Ovary (tissue), 9 donors: ENCODE measurements around the gene NPPB. TPM values are rescaled to one million over a fixed set of nuclear protein-coding genes. Genes with fewer than 3 reads are reported as not detected.

Experiments
- DNase-seq, 5 donors: peaks; one replicate each; pipeline ENCODE4 v3.0.0-alpha.2; 2019 to 2020
- H3K27ac ChIP-seq, 2 donors: fragments of 200-600 bp; one replicate each; pipeline versions ENCODE4 v1.5.1 to v1.8.0; 2019 to 2022
- H3K27me3 ChIP-seq: fragments of 200-600 bp; one replicate; pipeline ENCODE4 v1.8.0; 2022
- H3K36me3 ChIP-seq: fragments of 200-600 bp; sonication (generic); one replicate; pipeline ENCODE4 v1.5.1; 2019
- H3K4me1 ChIP-seq: one replicate; pipeline ENCODE4 v1.8.1; 2013; ENCODE audit warnings: mild to moderate bottlenecking, moderate library complexity; ENCODE audit not compliant: insufficient read depth
- H3K4me3 ChIP-seq: fragments of 200-600 bp; sonication (generic); one replicate; pipeline ENCODE4 v1.5.1; 2017
- H3K9me3 ChIP-seq, 2 donors: fragments of 200-600 bp in 1 of 2; sonication (generic) in 1 of 2; one replicate each; pipeline versions ENCODE4 v1.5.1 to v1.8.1; 2013 to 2019; ENCODE audit warnings: mild to moderate bottlenecking in 1 of 2, moderate library complexity in 1 of 2
- CTCF ChIP-seq, 3 donors: fragments of 450-650 bp in 2 of 3; fragments of 200-600 bp in 1 of 3; IDR thresholded peaks; one replicate each; pipeline versions ENCODE4 v1.5.1 to v1.8.0; 2016 to 2022; ENCODE audit warnings: antibody characterized with exemption in 3 of 3, mild to moderate bottlenecking in 1 of 3
- EP300 ChIP-seq: sonication (generic); formaldehyde crosslinking; IDR thresholded peaks from one replicate; pipeline ENCODE4 v1.6.1; 2017; ENCODE audit warnings: antibody characterized with exemption
- POLR2A ChIP-seq: fragments of 450-650 bp; IDR thresholded peaks from one replicate; pipeline ENCODE4 v1.6.1; 2017; ENCODE audit warnings: antibody characterized with exemption, mild to moderate bottlenecking, moderate library complexity
- WGBS, 3 donors: extraction: QIAGEN DNeasy Blood & Tissue Kit in 1 of 3; methylation state at CpG; one replicate each; pipeline versions ENCODE4 v1.1.5 to v1.1.7; 2013 to 2017; 5-methylcytosine and 5-hydroxymethylcytosine counted together
- intact Hi-C, 4 donors: fragments of 100-400 bp; cut with DNase I; formaldehyde crosslinking; loops; one replicate each; pipeline versions ENCODE4 v1.11.0 to v1.15.1; 2022 to 2023
- polyA plus RNA-seq, 2 donors: library from polyadenylated mRNA; stranded (reverse); fragments of 200-250 nt in 1 of 2; fragments of 350-450 nt in 1 of 2; fragmentation: Illumina TruSeq in 1 of 2; extraction: RNeasy Lipid Tissue Mini Kit (QIAGEN cat#74804) in 1 of 2; gene quantifications; one replicate each; pipeline ENCODE4 v1.2.3, GENCODE V29; 2013 to 2014
- total RNA-seq, 7 donors: library from RNA; depleted of rRNA in 2 of 7; stranded (reverse); fragments of >200 nt in 2 of 7; fragmentation: NEBNext Ultra II Directional in 3 of 7; extraction: Animal tissue kit (Norgen Biotek cat#: 25700) in 3 of 7; gene quantifications; one replicate each; pipeline versions ENCODE4 v1.1.0 to v1.2.4, GENCODE V29; 2016 to 2023
- donor health status: DM: no; HTN: no; CAD: no; lungs with moderate emphysema.
- donor health status: DM: no; HTN: no; CAD: no.
- donor health status: Bipolar disorder and iron deficiency.
- donor health status: DM: yes; HTN: yes; CAD: no.
- donor health status: DM: no; HTN: no; CAD: no.
- donor health status: DM: yes; HTN: yes; CAD: no.

Gene NPPB
- total and polyA plus RNA-seq, 9 donors, result 0.22 TPM; not detected in 8

GRCh38 chr1:11835441-11836225, 23.1 kb downstream of the NPPB start:
- Histone ChIP-seq H3K4me1 (no peaks in the 10 kb centered on the region), H3K9me3 (no peaks in the 10 kb centered on the region), H3K36me3 (peaks cover 2% of the 10 kb centered on the region), H3K4me3 (no peak overlapping the region), H3K27me3 (no peaks in the 10 kb centered on the region), H3K27ac (no peak overlapping the region)
- TF ChIP-seq POLR2A, result no peak
- intact Hi-C loops, result loop anchor here in 3 of 4 donors (5.0 to 10.0 kb wide), 3 partner anchors 72 to 369 kb away; no protein-coding TSS in a partner anchor
- no peak for DNase-seq
- WGBS, 3 donors, result 85 to 90% (median 87%) methylated on average over 28 of the region's 28 CpGs

GRCh38 chr1:11833900-11834299, 24.8 kb downstream of the NPPB start:
- Histone ChIP-seq H3K4me1 (no peaks in the 10 kb centered on the region), H3K4me3 (no peak overlapping the region), H3K27ac (no peak overlapping the region), H3K9me3 (no peaks in the 10 kb centered on the region), H3K36me3 (peaks cover 2% of the 10 kb centered on the region), H3K27me3 (no peaks in the 10 kb centered on the region)
- no peak for TF ChIP-seq CTCF (IDR thresholded peaks at IDR 0.05)
- no peak for TF ChIP-seq POLR2A
- TF ChIP-seq EP300, result no peak
- WGBS, 3 donors, result 92 to 93% (median 93%) methylated on average over 13 of the region's 13 CpGs
- DNase-seq, result no peak
- intact Hi-C loops, result loop anchor here in 1 of 4 donors (10.0 kb wide), 1 partner anchor 371 kb away; no protein-coding TSS in a partner anchor

GRCh38 chr1:11833497-11833896, 25.2 kb downstream of the NPPB start:
- intact Hi-C loops, result loop anchor here in 1 of 4 donors (10.0 kb wide), 1 partner anchor 371 kb away; no protein-coding TSS in a partner anchor
- no peak for DNase-seq
- Histone ChIP-seq H3K27me3 (no peaks in the 10 kb centered on the region), H3K4me3 (no peak overlapping the region), H3K27ac (no peak overlapping the region), H3K4me1 (no peaks in the 10 kb centered on the region), H3K9me3 (no peaks in the 10 kb centered on the region), H3K36me3 (peaks cover 2% of the 10 kb centered on the region)
- TF ChIP-seq CTCF (IDR thresholded peaks at IDR 0.05) (no peak), POLR2A (no peak), EP300 (no peak)
- 89 to 90% (median 90%) methylated on average over 8 of the region's 8 CpGs for WGBS, 3 donors

- WGBS, 3 donors, result 69 to 84% (median 72%) methylated on average over 9 of the region's 9 CpGs
- no peak overlapping the region for H3K27ac ChIP-seq
- no peak for TF ChIP-seq EP300
- TF ChIP-seq POLR2A, result no peak
- no peak for TF ChIP-seq CTCF (IDR thresholded peaks at IDR 0.05)
- no peaks in the 10 kb centered on the region for H3K4me1 ChIP-seq
- H3K9me3 ChIP-seq, result no peaks in the 10 kb centered on the region
- peaks cover 2% of the 10 kb centered on the region for H3K36me3 ChIP-seq
- no peak overlapping the region for H3K4me3 ChIP-seq
- intact Hi-C loops, result loop anchor here in 1 of 4 donors (10.0 kb wide), 1 partner anchor 373 kb away; no protein-coding TSS in a partner anchor
- no peak for DNase-seq
- H3K27me3 ChIP-seq, result no peaks in the 10 kb centered on the region
Observed at GRCh38 chr1:11831945-11832725, 26.6 kb downstream of the NPPB start.
